ENCODE data around the gene GPR61.

Gene GPR61

GRCh38 chr1:109595531-109595930 lies 55.9 kb downstream of the GPR61 start:
- no peak for DNase-seq
- intact Hi-C loops (cut with DNase I), result no loop called here
